ENCODE data around the gene CCR2.

The CCR2 gene

GRCh38 chr3:46409739-46410489, 56.0 kb downstream of the CCR2 start:
- Mint-ChIP-seq H3K4me3 (peak overlapping the region in 1 of 2 donors; percentile 3), H3K27me3 (no peaks in the 10 kb centered on the region), H3K27ac (no peak overlapping the region), H3K36me3 (peaks cover 11 to 30% of the 10 kb centered on the region in 2 donors), H3K4me1 (peaks cover 32 to 57% of the 10 kb centered on the region in 2 donors), H3K9me3 (peaks cover 4 to 5% of the 10 kb centered on the region in 2 donors)
- DNase-seq (no peak), ATAC-seq (replicated peaks) (no peak)

Measured in stimulated activated naive B cell treated with anti-CD40 and anti-IgM and Interleukin-4, amounts not matched to agents 10 μg/mL and 1 μg/mL and 100 μg/mL, for 72 hours (primary cell).